ENCODE data around the gene TEF.

- TF ChIP-seq CTCF (IDR thresholded peaks at IDR 0.05; ENCODE audit: low read length) (no peak), EZH2 (IDR thresholded peaks at IDR 0.05; ENCODE audit: borderline replicate concordance, low read length) (no peak)
These were observed 15.3 kb upstream of the TEF start for GRCh38 chr22:41366323-41367029.
